Bronchial epithelial cell (primary cell): Measurements from ENCODE around the gene PAX2. TPM values are rescaled to one million over a fixed set of nuclear protein-coding genes. Genes with fewer than 3 reads are reported as not detected.
A peak's percentile ranks its signal among the peaks of the same experiment; 100 is the strongest.

Source experiments
- DNase-seq: peaks from one replicate; pipeline ENCODE4 v3.0.0-alpha.2; 2010; ENCODE audit warnings: low read depth
- FAIRE-seq: peaks from 2 replicates; lab custom pipeline; 2011; peaks lifted over from hg19 to GRCh38; lab: Jason Lieb, UNC
- H3K27me3 ChIP-seq: 2 replicates; pipeline ENCODE4 v1.5.1; 2011; ENCODE audit warnings: low read length; ENCODE audit not compliant: control insufficient read depth, insufficient read depth
- H3K36me3 ChIP-seq: 2 replicates; pipeline ENCODE4 v1.5.1; 2011; ENCODE audit warnings: low read length; ENCODE audit not compliant: control insufficient read depth, insufficient read depth
- H3K4me3 ChIP-seq: 2 replicates; pipeline ENCODE4 v1.5.1; 2011; ENCODE audit warnings: mild to moderate bottlenecking, low read depth, low read length, control low read depth
- CTCF ChIP-seq: IDR thresholded peaks from 2 replicates; pipeline ENCODE4 v1.5.1; 2011; ENCODE audit warnings: mild to moderate bottlenecking, moderate library complexity, low read length, control low read depth, inconsistent platforms; ENCODE audit not compliant: insufficient read depth, severe bottlenecking
- total RNA-seq: library from RNA; depleted of rRNA; stranded (reverse); fragments of >200 nt; gene quantifications from 2 replicates; pipeline ENCODE4 v1.2.1, GENCODE V29; 2014

Gene PAX2
- total RNA-seq, 1 donor from 2014 or later = not detected

GRCh38 chr10:100825325-100825875 is 80.0 kb downstream of the PAX2 start:
- no peak overlapping the region for H3K4me3 ChIP-seq
- DNase-seq = no peak
- H3K36me3 ChIP-seq = no peaks in the 10 kb centered on the region
- H3K27me3 ChIP-seq = peaks cover 60% of the 10 kb centered on the region
- no peak for FAIRE-seq
- TF ChIP-seq CTCF = no peak

GRCh38 chr10:100826031-100826651 is 80.8 kb downstream of the PAX2 start:
- no peak for TF ChIP-seq CTCF
- FAIRE-seq (no peak), DNase-seq (no peak)
- no peaks in the 10 kb centered on the region for H3K36me3 ChIP-seq
- no peak overlapping the region for H3K4me3 ChIP-seq
- peaks cover 66% of the 10 kb centered on the region for H3K27me3 ChIP-seq

GRCh38 chr10:100826661-100826982 is 81.2 kb downstream of the PAX2 start:
- H3K4me3 ChIP-seq = peak overlapping the region; percentile 35
- DNase-seq (no peak), FAIRE-seq (no peak)
- TF ChIP-seq CTCF = no peak
- H3K27me3 ChIP-seq = peaks cover 65% of the 10 kb centered on the region
- no peaks in the 10 kb centered on the region for H3K36me3 ChIP-seq

- H3K27me3 ChIP-seq = peaks cover 68% of the 10 kb centered on the region
- peak overlapping the region; percentile 35 for H3K4me3 ChIP-seq
- H3K36me3 ChIP-seq = no peaks in the 10 kb centered on the region
- TF ChIP-seq CTCF = peak; percentile 55
- FAIRE-seq (no peak), DNase-seq (no peak)
Measured at GRCh38 chr10:100826983-100827818, 81.8 kb downstream of the PAX2 start.

GRCh38 chr10:100827819-100828737 is 82.7 kb downstream of the PAX2 start:
- H3K27me3 ChIP-seq = peaks cover 75% of the 10 kb centered on the region
- TF ChIP-seq CTCF = peak; percentile 14
- no peak for FAIRE-seq
- no peak overlapping the region for H3K4me3 ChIP-seq
- no peak for DNase-seq
- H3K36me3 ChIP-seq = no peaks in the 10 kb centered on the region
